K562 (cell line): ENCODE results near the gene SRCAP. TPM values are rescaled to one million over a fixed set of nuclear protein-coding genes. Genes with fewer than 3 reads are reported as not detected.
A peak's percentile ranks its signal among the peaks of the same experiment; 100 is the strongest.

Source experiments
- ATF7 ChIP-seq: fragments of 450-650 bp; IDR thresholded peaks from 2 replicates; pipeline ENCODE4 v1.7.1; 2014; ENCODE audit warnings: mild to moderate bottlenecking, moderate library complexity
- BCLAF1 ChIP-seq, 2 experiments: fragments of 450-650 bp in 1 of 2; IDR thresholded peaks; 2 replicates each; pipeline ENCODE4 v1.6.1; 2011 to 2017; ENCODE audit warnings: low read depth in 2 of 2, antibody characterized with exemption in 1 of 2, borderline replicate concordance in 1 of 2, low read length in 1 of 2, mild to moderate bottlenecking in 1 of 2, mixed read lengths in 1 of 2; ENCODE audit not compliant: control insufficient read depth in 1 of 2
- BDP1 ChIP-seq: IDR thresholded peaks from 3 replicates; pipeline ENCODE4 v1.6.1; 2011; ENCODE audit not compliant: insufficient read length, insufficient read depth
- KDM5B ChIP-seq: fragments of 200-600 bp; sonication (generic); IDR thresholded peaks from 2 replicates; pipeline ENCODE4 v1.6.1; 2012; ENCODE audit warnings: low read depth, mild to moderate bottlenecking, moderate library complexity, low read length, control low read depth, inconsistent platforms; ENCODE audit not compliant: insufficient replicate concordance
- MBD1 ChIP-seq: fragments of 250-450 bp; sonication (Bioruptor Pico); IDR thresholded peaks from 2 replicates; pipeline ENCODE4 v1.8.0; 2022; ENCODE audit warnings: inconsistent platforms
- PATZ1 ChIP-seq: fragments of 250-450 bp; sonication (Bioruptor Pico); IDR thresholded peaks from 2 replicates; pipeline ENCODE4 v1.5.0; 2020; ENCODE audit warnings: mild to moderate bottlenecking, borderline replicate concordance
- RBFOX2 ChIP-seq: fragments of 200-400 bp; formaldehyde crosslinking; IDR thresholded peaks from 2 replicates; pipeline ENCODE4 v1.6.1; 2017; ENCODE audit warnings: low read depth, mild to moderate bottlenecking, low read length, moderate library complexity
- RBM15 ChIP-seq: fragments of 200-400 bp; formaldehyde crosslinking; IDR thresholded peaks from 2 replicates; pipeline ENCODE4 v1.6.1; 2018; ENCODE audit warnings: mild to moderate bottlenecking, low read length, moderate library complexity; ENCODE audit not compliant: insufficient read depth
- STAG1 ChIP-seq: sonication (generic); formaldehyde crosslinking; IDR thresholded peaks from 2 replicates; pipeline ENCODE4 v1.5.0; 2020; ENCODE audit warnings: missing genetic modification reagents, borderline replicate concordance
- STAT5B ChIP-seq: fragments of 250-450 bp; sonication (Bioruptor Pico); IDR thresholded peaks from 2 replicates; pipeline ENCODE4 v1.8.0; 2021; ENCODE audit warnings: mild to moderate bottlenecking, inconsistent platforms
- TAF1 ChIP-seq: IDR thresholded peaks from 2 replicates; pipeline ENCODE4 v1.6.1; 2011; ENCODE audit warnings: mild to moderate bottlenecking, low read length, moderate library complexity; ENCODE audit not compliant: insufficient read depth, control insufficient read depth, severe bottlenecking; ENCODE audit errors: extremely low read depth
- TCF3 ChIP-seq: sonication (generic); formaldehyde crosslinking; IDR thresholded peaks from 2 replicates; pipeline ENCODE4 v1.4.0; 2020; ENCODE audit warnings: mild to moderate bottlenecking, missing genetic modification reagents
- ZNF184 ChIP-seq: sonication (generic); formaldehyde crosslinking; IDR thresholded peaks from 2 replicates; pipeline ENCODE4 v1.5.0; 2020; ENCODE audit warnings: missing genetic modification reagents
- ZNF197 ChIP-seq: fragments of 200-800 bp; sonication (Bioruptor generic); IDR thresholded peaks from 2 replicates; pipeline ENCODE4 v1.6.1; 2016; ENCODE audit warnings: low read depth, missing genetic modification characterization, missing compliant biosample characterization
- polyA plus RNA-seq, 8 experiments: library from polyadenylated mRNA; depleted of rRNA in 4 of 8; stranded (reverse) in 5 of 8; unstranded in 3 of 8; fragments of >200 nt; fragmentation: Nextera tagmentation in 2 of 8; fragmentation: Illumina TruSeq in 1 of 8; extraction: Ambion mirVana in 2 of 8; extraction: Trizol in 1 of 8; gene quantifications; 2 replicates each; pipeline versions ENCODE4 v1.2.1 to v1.2.3, GENCODE V29; 2011 to 2014; ENCODE audit warnings: inconsistent platforms in 1 of 8, missing spikeins in 1 of 8
- total RNA-seq, 7 experiments: library from RNA; depleted of rRNA in 6 of 7; stranded (reverse); fragments of >200 nt in 6 of 7; fragmentation: Illumina TruSeq in 2 of 7; extraction: Trizol in 2 of 7; gene quantifications; 2 replicates each; pipeline versions ENCODE4 v1.2.1 to v1.2.3, GENCODE V29; 2011 to 2021; ENCODE audit warnings: low replicate concordance in 1 of 7
- TF ChIP-seq, protein P1 (sequence below): fragments of 250-450 bp; sonication (Bioruptor Pico); IDR thresholded peaks from 2 replicates; pipeline ENCODE4 v1.8.0; 2022; ENCODE audit warnings: moderate library complexity, mild to moderate bottlenecking, inconsistent platforms
- TF ChIP-seq, protein P2 (sequence below): fragments of 450-650 bp; formaldehyde crosslinking; IDR thresholded peaks from 2 replicates; pipeline ENCODE4 v1.4.0; 2022; ENCODE audit warnings: mild to moderate bottlenecking, moderate library complexity

SRCAP gene
- total and polyA plus RNA-seq, 9 of the 15 experiments (the other 6 are each of a cell fraction or from before 2014, with no cell fraction given), result 0.21 to 62.6 (median 5.8) TPM

- TF ChIP-seq KDM5B, result peak; percentile 87
- no peak for TF ChIP-seq PATZ1 (CRISPR knock-in tag)
- TF ChIP-seq STAT5B (CRISPR knock-in tag), result no peak
- TF ChIP-seq, protein P1, sequence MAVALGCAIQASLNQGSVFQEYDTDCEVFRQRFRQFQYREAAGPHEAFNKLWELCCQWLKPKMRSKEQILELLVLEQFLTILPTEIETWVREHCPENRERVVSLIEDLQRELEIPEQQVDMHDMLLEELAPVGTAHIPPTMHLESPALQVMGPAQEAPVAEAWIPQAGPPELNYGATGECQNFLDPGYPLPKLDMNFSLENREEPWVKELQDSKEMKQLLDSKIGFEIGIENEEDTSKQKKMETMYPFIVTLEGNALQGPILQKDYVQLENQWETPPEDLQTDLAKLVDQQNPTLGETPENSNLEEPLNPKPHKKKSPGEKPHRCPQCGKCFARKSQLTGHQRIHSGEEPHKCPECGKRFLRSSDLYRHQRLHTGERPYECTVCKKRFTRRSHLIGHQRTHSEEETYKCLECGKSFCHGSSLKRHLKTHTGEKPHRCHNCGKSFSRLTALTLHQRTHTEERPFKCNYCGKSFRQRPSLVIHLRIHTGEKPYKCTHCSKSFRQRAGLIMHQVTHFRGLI, result no peak
- TF ChIP-seq TCF3 (CRISPR knock-in tag), result no peak
- TF ChIP-seq, protein P2, sequence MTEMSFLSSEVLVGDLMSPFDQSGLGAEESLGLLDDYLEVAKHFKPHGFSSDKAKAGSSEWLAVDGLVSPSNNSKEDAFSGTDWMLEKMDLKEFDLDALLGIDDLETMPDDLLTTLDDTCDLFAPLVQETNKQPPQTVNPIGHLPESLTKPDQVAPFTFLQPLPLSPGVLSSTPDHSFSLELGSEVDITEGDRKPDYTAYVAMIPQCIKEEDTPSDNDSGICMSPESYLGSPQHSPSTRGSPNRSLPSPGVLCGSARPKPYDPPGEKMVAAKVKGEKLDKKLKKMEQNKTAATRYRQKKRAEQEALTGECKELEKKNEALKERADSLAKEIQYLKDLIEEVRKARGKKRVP (CRISPR knock-in tag), result peak; percentile 30; the same call in 1 of the 2 replicates
- TF ChIP-seq ZNF197 (CRISPR knock-in tag), result no peak
- peak; percentile 84 for TF ChIP-seq RBFOX2
- TF ChIP-seq RBM15, result no peak
- peak; percentile 80; the same call in 1 of the 2 replicates for TF ChIP-seq ATF7
- TF ChIP-seq TAF1, result peak; percentile 93
- no peak for TF ChIP-seq BCLAF1 (IDR thresholded peaks at IDR 0.05; ENCODE audit: borderline replicate concordance in 1 of 2, control insufficient read depth in 1 of 2, low read depth in 2 of 2, low read length in 1 of 2)
- TF ChIP-seq MBD1 (CRISPR knock-in tag), result no peak
- TF ChIP-seq STAG1 (CRISPR knock-in tag), result no peak
- no peak for TF ChIP-seq ZNF184 (CRISPR knock-in tag)
- no peak for TF ChIP-seq BDP1
Observed at GRCh38 chr16:30761928-30762902, 63.2 kb downstream of the SRCAP start, which contains the start of the genes CFAP119 and RNF40 (continued).
